Germinal center (tissue), 1 donor: ENCODE data around the gene OS9.

Experiments used
- DNase-seq: peaks from one replicate; pipeline ENCODE4 v3.0.0; 2012; ENCODE audit warnings: mixed read lengths, low spot score

The OS9 gene

DNA sequence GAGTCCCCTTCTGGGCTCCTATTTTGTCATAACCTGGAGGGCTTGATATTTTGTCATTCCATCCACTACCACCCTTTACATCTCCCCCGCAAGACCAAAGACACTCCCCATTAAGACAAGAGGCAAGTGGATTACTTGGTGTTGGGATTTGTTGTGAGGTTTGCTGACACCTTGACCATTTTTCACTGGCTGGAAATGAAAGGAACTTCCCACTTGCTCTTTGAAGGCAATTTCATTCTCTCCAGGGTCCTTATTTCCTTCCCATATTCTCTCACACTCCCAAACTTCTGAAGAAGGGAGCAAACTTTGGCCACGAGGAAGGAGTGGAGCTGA is 29.7 kb downstream of the OS9 start:
- DNase-seq = no peak

DNA sequence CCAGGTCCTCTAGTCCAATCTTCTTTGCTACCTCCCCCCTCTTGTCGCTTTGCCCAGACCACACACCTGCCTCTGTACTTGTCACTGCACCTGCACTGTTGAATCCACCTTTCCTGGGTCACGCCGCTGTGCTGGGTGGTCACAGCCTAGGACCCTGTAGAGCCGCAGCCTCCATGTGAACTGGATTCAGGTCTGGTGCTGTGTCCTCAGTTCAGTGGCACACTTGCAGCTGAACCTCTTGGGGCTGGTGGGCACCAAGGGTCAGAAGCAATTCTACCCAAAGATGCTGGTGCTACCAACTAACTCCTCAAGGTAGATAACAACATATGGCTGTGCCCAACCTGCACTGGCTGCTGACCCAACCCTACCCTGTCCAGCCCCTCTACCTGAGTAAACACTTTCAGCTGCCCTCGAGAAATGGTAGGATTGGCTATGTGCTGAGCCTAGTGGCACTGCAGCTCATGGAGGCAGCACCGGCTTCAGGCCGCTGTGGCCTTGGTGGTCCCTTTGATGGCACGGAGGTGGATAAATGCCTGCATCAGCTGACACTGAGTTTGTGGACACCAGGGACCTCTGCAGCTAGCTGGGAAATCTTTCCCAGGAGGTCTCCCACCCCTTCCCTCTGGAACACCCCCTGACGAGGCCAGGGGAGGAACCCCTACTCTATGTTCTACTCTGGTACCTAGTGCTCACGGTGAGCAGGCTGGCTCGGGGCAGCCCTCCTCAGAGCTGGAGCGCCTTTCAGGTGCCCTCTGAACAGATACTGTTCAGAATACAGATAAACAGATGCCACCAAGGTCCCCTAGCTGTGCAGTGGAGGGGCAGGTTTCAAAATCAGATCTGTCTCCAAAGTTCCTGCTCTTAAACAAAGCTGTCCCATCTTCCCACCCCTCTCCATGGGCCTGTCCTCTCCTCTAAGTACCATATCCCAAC is 30.3 kb downstream of the OS9 start:
- DNase-seq = no peak

- no peak for DNase-seq
Measured at GRCh38 chr12:57724936-57725740, 31.2 kb downstream of the OS9 start.

DNA sequence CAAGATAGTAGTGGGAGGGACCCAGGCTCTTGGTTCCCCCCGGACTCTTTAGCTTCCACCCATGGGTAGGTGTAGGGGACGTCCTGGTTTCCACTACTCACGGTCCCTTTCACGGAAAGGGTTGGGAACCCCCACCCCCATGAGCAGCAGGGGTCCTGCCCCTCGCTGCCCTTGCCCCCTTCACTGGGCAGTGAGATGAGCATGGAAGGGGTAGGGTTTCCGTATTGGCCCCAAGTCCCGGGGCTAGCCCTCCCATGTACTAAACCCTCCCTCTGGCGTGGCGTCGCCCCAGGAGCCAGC is 31.9 kb downstream of the OS9 start:
- DNase-seq = no peak

DNA sequence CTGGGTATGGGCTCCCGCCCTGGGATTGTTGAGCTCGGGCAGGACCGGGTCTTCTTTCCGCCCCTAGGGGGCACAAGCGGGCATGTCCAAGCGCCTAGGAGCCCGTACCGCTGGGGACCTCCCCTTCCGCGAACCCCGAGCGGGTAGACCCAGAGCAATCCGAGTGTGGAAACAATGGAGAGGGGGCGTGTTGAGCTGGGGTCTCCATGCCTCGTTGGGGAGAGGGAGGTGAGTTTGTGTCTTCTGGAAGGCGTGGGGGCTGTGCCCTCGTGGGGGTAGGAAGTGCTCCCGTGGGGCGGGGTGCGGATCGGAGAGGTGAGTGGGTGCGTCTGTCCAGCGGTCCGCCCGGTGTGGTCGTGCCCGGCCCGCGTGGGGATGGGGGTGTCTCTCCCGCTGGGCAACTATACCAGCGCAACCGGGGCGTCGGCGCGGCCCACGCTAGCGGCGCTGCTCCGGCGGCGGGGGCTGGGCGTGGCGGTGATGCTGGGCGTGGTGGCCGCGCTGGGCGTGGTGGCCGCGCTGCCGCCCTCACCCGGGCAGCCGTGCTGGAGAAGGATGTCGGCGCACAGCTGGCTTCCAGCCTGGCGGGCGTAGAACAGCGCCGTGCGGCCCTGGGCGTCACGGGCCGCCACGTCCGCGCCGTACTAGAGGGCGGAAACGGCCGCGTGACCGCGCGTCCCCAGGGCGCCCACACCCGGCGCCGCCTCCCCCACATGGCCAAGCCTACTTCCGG is 32.4 kb downstream of the OS9 start:
- DNase-seq = no peak

GRCh38 chr12:57726884-57727757 is 33.2 kb downstream of the OS9 start:
- DNase-seq = no peak

DNA sequence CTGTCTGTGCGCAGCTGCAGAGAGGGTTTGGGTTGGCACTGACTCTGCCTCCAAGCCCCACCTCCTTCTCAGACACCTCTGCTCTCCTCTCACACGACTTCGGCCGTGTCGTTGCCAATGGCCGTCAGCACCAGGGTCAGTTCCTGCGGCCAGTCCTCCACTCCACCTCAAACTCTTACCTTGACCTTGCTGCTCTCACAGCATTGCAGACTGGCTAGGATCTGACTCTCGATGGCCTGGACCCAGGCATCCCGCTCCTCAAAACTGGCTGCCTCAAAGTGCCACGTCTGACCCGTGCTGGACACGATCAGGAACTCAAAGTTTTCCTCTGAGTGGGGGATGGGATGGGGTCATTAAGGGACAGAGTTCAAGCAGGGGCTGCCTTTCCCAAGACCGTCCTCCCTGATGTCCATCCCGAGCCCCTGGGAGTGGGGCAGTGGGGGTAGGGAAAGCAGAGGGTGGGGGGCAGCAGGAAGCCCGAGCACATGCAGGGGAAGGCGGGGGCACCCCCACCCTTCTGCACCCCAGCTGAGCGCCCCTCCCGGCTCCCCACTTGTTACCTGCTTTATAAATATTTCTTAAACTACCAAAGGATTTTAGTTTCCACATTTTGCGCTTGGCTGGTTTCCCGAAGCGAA is 33.9 kb downstream of the OS9 start:
- DNase-seq = no peak

GRCh38 chr12:57729321-57729844 is 35.5 kb downstream of the OS9 start:
- no peak for DNase-seq

GRCh38 chr12:57730336-57731067 is 36.6 kb downstream of the OS9 start:
- no peak for DNase-seq

GRCh38 chr12:57731411-57732080 is 37.6 kb downstream of the OS9 start:
- DNase-seq = no peak

DNA sequence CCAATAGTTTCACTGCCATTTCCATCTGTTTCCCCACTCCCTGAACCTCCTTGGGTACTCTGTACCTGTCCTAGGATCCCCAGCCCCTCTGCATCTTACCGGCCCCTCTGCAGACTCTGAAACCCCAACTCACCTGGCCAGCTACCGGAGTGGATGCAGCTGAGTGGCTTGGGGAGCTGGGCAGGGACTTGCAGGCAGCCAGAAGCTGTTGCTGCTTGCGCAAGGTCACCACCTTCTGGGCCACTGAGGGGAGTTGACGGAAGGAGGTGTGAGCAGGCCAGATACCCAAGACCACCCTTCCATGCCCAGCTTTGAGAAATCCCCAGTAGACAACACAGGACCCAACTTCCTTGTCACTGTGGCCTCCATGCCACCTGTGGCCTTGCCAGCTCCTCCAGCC is 38.3 kb downstream of the OS9 start:
- DNase-seq = no peak

GRCh38 chr12:57732726-57733593 is 39.0 kb downstream of the OS9 start:
- DNase-seq = no peak

DNA sequence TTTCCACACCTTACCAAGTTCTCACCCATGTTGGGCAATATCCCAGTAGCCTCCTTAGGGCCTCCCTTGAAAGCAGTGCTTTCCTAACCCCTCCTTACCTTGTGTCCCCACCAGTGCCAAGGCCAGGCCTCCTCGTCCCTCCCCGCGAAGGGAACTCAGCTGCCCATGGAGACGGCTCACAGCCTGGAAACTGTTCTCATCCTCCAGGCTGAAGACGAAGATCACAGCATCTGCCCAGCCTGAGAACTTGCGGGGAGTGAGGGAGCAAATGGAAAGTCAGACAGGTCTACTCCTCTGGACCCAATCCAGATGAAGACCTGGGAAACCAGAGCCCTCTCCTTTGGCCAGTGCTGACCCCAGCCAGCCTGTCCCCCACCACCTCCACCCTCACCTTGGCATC is 40.0 kb downstream of the OS9 start:
- no peak for DNase-seq

- no peak for DNase-seq
Measured at GRCh38 chr12:57734591-57734990, 40.7 kb downstream of the OS9 start.

GRCh38 chr12:57735198-57735855 is 41.4 kb downstream of the OS9 start:
- no peak for DNase-seq

- no peak for DNase-seq
Measured at GRCh38 chr12:57735952-57736740, 42.2 kb downstream of the OS9 start.

- no peak for DNase-seq
Measured at GRCh38 chr12:57736741-57737466, 43.0 kb downstream of the OS9 start.
